Neural cell (in vitro differentiated cells): ENCODE results near the gene AS3MT. TPM values are rescaled to one million over a fixed set of nuclear protein-coding genes. Genes with fewer than 3 reads are reported as not detected.

Source experiments
- H2AFZ ChIP-seq: fragments of 200-600, 300-800 bp; sonication (generic), shearing (Covaris generic); 2 replicates; pipeline ENCODE4 v1.6.0; 2014; ENCODE audit warnings: low read depth, mild to moderate bottlenecking, antibody characterized with exemption, low read length, moderate library complexity
- H3F3A ChIP-seq: fragments of 200-600 bp; shearing (Covaris generic); 2 replicates; pipeline ENCODE4 v1.6.1; 2016; ENCODE audit warnings: mild to moderate bottlenecking, moderate library complexity, mixed read lengths, antibody characterized with exemption, low read length; ENCODE audit not compliant: insufficient read depth, poor library complexity, severe bottlenecking
- H3K27ac ChIP-seq: fragments of 200-600, 300-800 bp; sonication (generic), shearing (Covaris generic); 2 replicates; pipeline ENCODE4 v1.5.1; 2014; ENCODE audit warnings: mild to moderate bottlenecking, low read length, moderate library complexity
- H3K27me3 ChIP-seq: fragments of 300-800, 200-600 bp; sonication (generic), shearing (Covaris generic); 2 replicates; pipeline ENCODE4 v1.6.0; 2014; ENCODE audit warnings: mild to moderate bottlenecking, low read depth, low read length, moderate library complexity; ENCODE audit not compliant: insufficient read depth
- H3K36me3 ChIP-seq: fragments of 300-800, 200-600 bp; sonication (generic), shearing (Covaris generic); 2 replicates; pipeline ENCODE4 v1.5.1; 2014; ENCODE audit warnings: mild to moderate bottlenecking, antibody characterized with exemption, low read length, moderate library complexity; ENCODE audit not compliant: insufficient read depth
- H3K4me2 ChIP-seq: fragments of 300-800, 200-600 bp; sonication (generic), shearing (Covaris generic); 2 replicates; pipeline ENCODE4 v1.6.0; 2014; ENCODE audit warnings: mild to moderate bottlenecking, low read length
- H3K4me3 ChIP-seq: fragments of 300-800, 200-600 bp; sonication (generic), shearing (Covaris generic); 2 replicates; pipeline ENCODE4 v1.5.1; 2014; ENCODE audit warnings: mild to moderate bottlenecking, low read length, moderate library complexity
- H3K79me2 ChIP-seq: fragments of 200-600 bp; shearing (Covaris generic); replicated peaks from 2 replicates; pipeline ENCODE4 v1.6.0; 2014; ENCODE audit warnings: mild to moderate bottlenecking, low read length, moderate library complexity; ENCODE audit not compliant: insufficient read depth
- H3K9ac ChIP-seq: fragments of 300-800, 200-600 bp; sonication (generic), shearing (Covaris generic); 2 replicates; pipeline ENCODE4 v1.6.1; 2016; ENCODE audit warnings: mild to moderate bottlenecking, low read length, mixed read lengths
- H3K9me2 ChIP-seq: fragments of 200-600 bp; shearing (Covaris generic); 2 replicates; pipeline ENCODE4 v1.6.1; 2016; ENCODE audit warnings: mild to moderate bottlenecking, low read length, mixed read lengths; ENCODE audit not compliant: insufficient read depth
- H3K9me3 ChIP-seq: fragments of 200-600, 300-800 bp; sonication (generic), shearing (Covaris generic); 2 replicates; pipeline ENCODE4 v1.6.1; 2016; ENCODE audit warnings: mild to moderate bottlenecking, mixed run types, low read length, moderate library complexity, mixed read lengths
- H4K20me1 ChIP-seq: fragments of 200-600 bp; shearing (Covaris generic); 2 replicates; pipeline ENCODE4 v1.6.1; 2016; ENCODE audit warnings: mild to moderate bottlenecking, mixed run types; ENCODE audit not compliant: insufficient read depth
- EP300 ChIP-seq: fragments of 450-650 bp; conservative IDR thresholded peaks from 2 replicates; pipeline ENCODE4 v1.6.1; 2014; ENCODE audit warnings: antibody characterized with exemption, mild to moderate bottlenecking, moderate library complexity; ENCODE audit not compliant: poor library complexity, severe bottlenecking
- EZH2 ChIP-seq: fragments of 200-600, 300-800 bp; shearing (Covaris generic), sonication (generic); IDR thresholded peaks from 2 replicates; pipeline ENCODE4 v1.6.1; 2014; ENCODE audit warnings: antibody characterized with exemption, low read length, borderline replicate concordance, mild to moderate bottlenecking; ENCODE audit not compliant: insufficient read depth, poor library complexity, severe bottlenecking
- MXI1 ChIP-seq: fragments of 450-650 bp; conservative IDR thresholded peaks from 2 replicates; pipeline ENCODE4 v1.6.1; 2014; ENCODE audit warnings: antibody characterized with exemption, mild to moderate bottlenecking; ENCODE audit not compliant: poor library complexity, severe bottlenecking
- POLR2AphosphoS5 ChIP-seq: IDR thresholded peaks from 2 replicates; pipeline ENCODE4 v1.6.1; 2012
- RAD21 ChIP-seq: fragments of 450-650 bp; conservative IDR thresholded peaks from 2 replicates; pipeline ENCODE4 v1.6.1; 2014; ENCODE audit warnings: antibody characterized with exemption, mild to moderate bottlenecking, moderate library complexity
- SMC3 ChIP-seq: fragments of 450-650 bp; conservative IDR thresholded peaks from 2 replicates; pipeline ENCODE4 v1.6.1; 2014; ENCODE audit warnings: antibody characterized with exemption, mild to moderate bottlenecking, moderate library complexity; ENCODE audit not compliant: poor library complexity
- polyA plus RNA-seq: library from polyadenylated mRNA; depleted of rRNA; stranded (reverse); fragments of >200 nt; gene quantifications from 2 replicates; pipeline ENCODE4 v1.2.3, GENCODE V29; 2014
- TF ChIP-seq, protein P1 (sequence below): IDR thresholded peaks from 2 replicates; pipeline ENCODE4 v1.6.1; 2012; ENCODE audit warnings: borderline replicate concordance

AS3MT gene
- polyA plus RNA-seq, 1 donor from 2014 or later = 17.6 TPM

DNA sequence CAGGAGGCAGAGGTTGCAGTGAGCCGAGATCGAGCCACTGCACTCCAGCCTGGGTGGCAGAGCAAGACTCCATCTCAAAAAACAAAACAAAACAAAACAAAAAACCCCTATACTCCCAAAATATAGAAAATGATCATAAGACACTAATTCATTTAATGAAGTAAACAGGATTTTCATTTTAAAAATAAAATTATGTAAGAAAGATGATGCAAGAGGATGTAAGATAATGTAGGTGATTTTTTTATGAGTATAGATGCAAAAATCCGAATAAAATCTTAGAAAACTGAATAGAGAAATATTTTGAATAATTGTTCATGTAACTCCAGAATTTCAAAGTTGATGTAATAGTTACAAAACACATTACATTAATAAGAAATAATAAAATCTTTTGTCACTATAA, 3.6 kb upstream of the AS3MT start:
- TF ChIP-seq RAD21 (no peak), SMC3 (no peak), EP300 (no peak), MXI1 (no peak), POLR2AphosphoS5 (no peak)
- TF ChIP-seq, protein P1, sequence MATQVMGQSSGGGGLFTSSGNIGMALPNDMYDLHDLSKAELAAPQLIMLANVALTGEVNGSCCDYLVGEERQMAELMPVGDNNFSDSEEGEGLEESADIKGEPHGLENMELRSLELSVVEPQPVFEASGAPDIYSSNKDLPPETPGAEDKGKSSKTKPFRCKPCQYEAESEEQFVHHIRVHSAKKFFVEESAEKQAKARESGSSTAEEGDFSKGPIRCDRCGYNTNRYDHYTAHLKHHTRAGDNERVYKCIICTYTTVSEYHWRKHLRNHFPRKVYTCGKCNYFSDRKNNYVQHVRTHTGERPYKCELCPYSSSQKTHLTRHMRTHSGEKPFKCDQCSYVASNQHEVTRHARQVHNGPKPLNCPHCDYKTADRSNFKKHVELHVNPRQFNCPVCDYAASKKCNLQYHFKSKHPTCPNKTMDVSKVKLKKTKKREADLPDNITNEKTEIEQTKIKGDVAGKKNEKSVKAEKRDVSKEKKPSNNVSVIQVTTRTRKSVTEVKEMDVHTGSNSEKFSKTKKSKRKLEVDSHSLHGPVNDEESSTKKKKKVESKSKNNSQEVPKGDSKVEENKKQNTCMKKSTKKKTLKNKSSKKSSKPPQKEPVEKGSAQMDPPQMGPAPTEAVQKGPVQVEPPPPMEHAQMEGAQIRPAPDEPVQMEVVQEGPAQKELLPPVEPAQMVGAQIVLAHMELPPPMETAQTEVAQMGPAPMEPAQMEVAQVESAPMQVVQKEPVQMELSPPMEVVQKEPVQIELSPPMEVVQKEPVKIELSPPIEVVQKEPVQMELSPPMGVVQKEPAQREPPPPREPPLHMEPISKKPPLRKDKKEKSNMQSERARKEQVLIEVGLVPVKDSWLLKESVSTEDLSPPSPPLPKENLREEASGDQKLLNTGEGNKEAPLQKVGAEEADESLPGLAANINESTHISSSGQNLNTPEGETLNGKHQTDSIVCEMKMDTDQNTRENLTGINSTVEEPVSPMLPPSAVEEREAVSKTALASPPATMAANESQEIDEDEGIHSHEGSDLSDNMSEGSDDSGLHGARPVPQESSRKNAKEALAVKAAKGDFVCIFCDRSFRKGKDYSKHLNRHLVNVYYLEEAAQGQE = no peak
- H3K79me2 ChIP-seq = no peaks in the 10 kb centered on the region
- H3K27me3 ChIP-seq = no peaks in the 10 kb centered on the region
- no peaks in the 10 kb centered on the region for H3K9me3 ChIP-seq
- H3K4me2 ChIP-seq = no peak overlapping the region
- H2AFZ ChIP-seq = no peak overlapping the region
- H3K27ac ChIP-seq = no peak overlapping the region
- H4K20me1 ChIP-seq = no peaks in the 10 kb centered on the region
- no peaks in the 10 kb centered on the region for H3K36me3 ChIP-seq
- no peak overlapping the region for H3K9ac ChIP-seq
- no peaks in the 10 kb centered on the region for H3K9me2 ChIP-seq
- H3F3A ChIP-seq = no peaks in the 10 kb centered on the region
- H3K4me3 ChIP-seq = no peak overlapping the region

DNA sequence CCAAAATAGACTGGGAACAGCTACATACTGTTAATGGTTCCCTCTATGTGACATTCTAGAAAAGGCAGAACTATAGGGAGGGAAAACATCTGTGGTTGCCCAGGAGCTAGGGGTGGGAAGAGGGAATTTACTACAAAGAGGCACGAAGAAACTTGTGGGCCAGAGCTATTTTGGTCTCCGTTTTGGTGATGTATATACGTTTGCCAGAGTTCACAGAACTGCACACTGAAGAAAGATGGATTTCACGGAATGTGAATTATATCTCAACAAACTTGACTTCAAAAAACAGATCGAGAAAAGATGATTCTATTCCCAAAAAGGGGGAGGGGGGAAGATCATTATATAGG, 386 bp upstream of the AS3MT start:
- Histone ChIP-seq H3K9ac (peak overlapping the region; percentile 55), H2AFZ (peak overlapping the region; percentile 30), H3K27ac (no peak overlapping the region)

More for the DNA sequence above, 386 bp upstream of the AS3MT start:
- no peaks in the 10 kb centered on the region for H3K9me2 ChIP-seq
- no peaks in the 10 kb centered on the region for H3K9me3 ChIP-seq
- no peaks in the 10 kb centered on the region for H4K20me1 ChIP-seq
- TF ChIP-seq POLR2AphosphoS5 = no peak
- TF ChIP-seq EP300 = no peak
- no peak for TF ChIP-seq MXI1
- no peak for TF ChIP-seq EZH2
- TF ChIP-seq, protein P1 = no peak
- H3K4me2 ChIP-seq = peak overlapping the region; percentile 32
- H3K4me3 ChIP-seq = peak overlapping the region; percentile 65
- H3K36me3 ChIP-seq = no peaks in the 10 kb centered on the region
- no peaks in the 10 kb centered on the region for H3K79me2 ChIP-seq
- H3K27me3 ChIP-seq = no peaks in the 10 kb centered on the region
- no peaks in the 10 kb centered on the region for H3F3A ChIP-seq
